ENCODE data around the gene SMG6.
"Not testable (repeated sequence)": the region's sequence is repeated elsewhere in the genome, so short reads cannot be mapped to it uniquely, and the experiment has no call there.

Gene SMG6

GRCh38 chr17:2019723-2020122, 283.9 kb downstream of the SMG6 start:
- ChIA-PET CTCF (interaction anchor here (0.8 to 1.7 kb wide), 3 partner anchors 9 to 38 kb away, joined by 3 to 5 read pairs (median 4); no protein-coding TSS in a partner anchor), POLR2A (no interaction called here)
- no peak for DNase-seq (ENCODE audit: extremely low spot score)
- TF ChIP-seq CTCF (IDR thresholded peaks at IDR 0.05; ENCODE audit: control extremely low read depth, extremely low read depth, low read depth, missing control alignments): no peak

GRCh38 chr17:2018716-2019510, 284.7 kb downstream of the SMG6 start:
- DNase-seq (ENCODE audit: extremely low spot score): no peak
- ChIA-PET CTCF (interaction anchor here (1.3 to 1.7 kb wide), 2 partner anchors 8 to 14 kb away, joined by 3 to 4 read pairs; no protein-coding TSS in a partner anchor), POLR2A (interaction anchor here (0.6 kb wide), 1 partner anchor 497 kb away, joined by 4 read pairs; no protein-coding TSS in a partner anchor)
- no peak for TF ChIP-seq CTCF (IDR thresholded peaks at IDR 0.05; ENCODE audit: control extremely low read depth, extremely low read depth, low read depth, missing control alignments)

GRCh38 chr17:2017274-2017941, 286.2 kb downstream of the SMG6 start:
- peak; percentile 43 for DNase-seq (ENCODE audit: extremely low spot score)
- ChIA-PET POLR2A (no interaction called here), CTCF (interaction anchor here (1.3 kb wide), 1 partner anchor 12 kb away, joined by 3 read pairs; no protein-coding TSS in a partner anchor)
- TF ChIP-seq CTCF (IDR thresholded peaks at IDR 0.05; ENCODE audit: control extremely low read depth, extremely low read depth, low read depth, missing control alignments): no peak

DNA sequence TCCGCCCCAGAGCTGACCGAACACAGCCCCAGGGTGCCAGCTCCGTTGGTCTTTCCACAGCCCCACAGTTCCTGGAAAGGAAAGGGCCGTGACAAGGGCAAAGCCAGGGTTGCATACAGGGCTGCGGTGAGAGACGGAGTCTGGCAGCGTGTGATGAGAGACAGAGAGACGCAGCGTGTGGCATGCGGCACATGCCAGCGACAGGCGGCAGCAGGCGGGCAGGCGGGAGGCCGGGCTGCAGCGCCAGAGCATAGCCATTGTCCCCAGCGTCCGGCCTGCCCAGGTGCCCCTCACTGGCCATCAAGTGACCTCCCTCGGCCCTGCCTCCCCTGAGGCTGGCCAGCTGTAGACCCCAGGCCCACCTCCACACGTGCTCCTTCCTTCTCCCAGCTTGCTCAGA, 287.1 kb downstream of the SMG6 start:
- CTCF ChIA-PET: no interaction called here
- TF ChIP-seq CTCF (IDR thresholded peaks at IDR 0.05; ENCODE audit: control extremely low read depth, extremely low read depth, low read depth, missing control alignments): no peak
- no peak for DNase-seq (ENCODE audit: extremely low spot score)
- POLR2A ChIA-PET: no interaction called here

DNA sequence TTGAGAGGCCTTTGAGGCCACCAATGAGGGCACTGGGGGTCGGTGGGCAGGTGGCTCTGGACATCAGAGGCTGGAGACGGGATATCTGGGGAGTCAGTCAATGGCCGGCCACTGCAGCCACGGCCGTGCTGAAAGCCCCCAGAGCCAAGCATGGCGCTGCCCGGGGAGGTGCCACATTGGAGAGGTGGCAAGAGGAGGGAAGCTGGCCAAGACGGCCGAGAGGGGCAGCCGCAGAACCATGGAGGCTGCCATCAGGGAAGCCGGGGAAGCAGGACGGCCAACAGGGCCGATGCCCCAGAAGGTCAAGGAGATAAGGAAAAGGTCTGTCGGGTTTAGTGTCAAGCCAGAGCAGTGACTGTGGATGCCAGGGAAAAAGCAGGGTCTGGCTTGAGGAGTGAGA, 288.3 kb downstream of the SMG6 start:
- ChIA-PET POLR2A (no interaction called here), CTCF (no interaction called here)
- no peak for TF ChIP-seq CTCF (IDR thresholded peaks at IDR 0.05; ENCODE audit: control extremely low read depth, extremely low read depth, low read depth, missing control alignments)
- no peak for DNase-seq (ENCODE audit: extremely low spot score)

GRCh38 chr17:2013994-2014317, 289.6 kb downstream of the SMG6 start:
- POLR2A ChIA-PET: interaction anchor here (0.5 kb wide), 1 partner anchor 291 kb away, joined by 3 read pairs; no protein-coding TSS in a partner anchor
- CTCF ChIA-PET: no interaction called here
- no peak for TF ChIP-seq CTCF (IDR thresholded peaks at IDR 0.05; ENCODE audit: control extremely low read depth, extremely low read depth, low read depth, missing control alignments)
- no peak for DNase-seq (ENCODE audit: extremely low spot score)

GRCh38 chr17:2013220-2013993, 290.2 kb downstream of the SMG6 start:
- DNase-seq (ENCODE audit: extremely low spot score); POLR2A ChIA-PET; CTCF ChIA-PET: not testable (repeated sequence)

All from GM10248 (cell line).